Skeletal muscle cell (primary cell): ENCODE measurements around the gene FRMD4A.

ENCODE experiments used
- DNase-seq: peaks from one replicate; pipeline ENCODE4 v3.0.0-alpha.2; 2010; ENCODE audit warnings: low read depth
- H3K4me3 ChIP-seq: 2 replicates; pipeline ENCODE4 v1.5.1; 2011; ENCODE audit warnings: low read depth, mild to moderate bottlenecking, control low read depth, low read length, moderate library complexity

FRMD4A gene

DNA sequence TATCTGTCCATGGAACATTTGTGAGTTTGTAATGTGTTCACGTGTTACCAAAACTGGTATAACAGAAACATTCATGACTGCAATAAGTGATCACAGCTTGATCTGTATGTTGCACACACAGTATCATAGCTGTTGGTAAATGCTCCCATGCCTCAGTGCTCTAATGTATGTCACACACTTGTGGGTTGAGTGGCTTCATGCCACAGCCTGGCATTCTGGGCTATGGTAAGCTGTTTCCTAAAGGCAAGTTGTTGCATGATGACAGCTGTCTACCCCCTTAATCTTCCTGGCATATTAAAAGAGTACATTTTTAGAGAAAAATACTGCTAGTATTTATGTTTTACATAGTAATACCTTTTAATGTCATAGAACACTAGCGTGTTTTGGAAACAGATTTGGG is 708.8 kb downstream of the FRMD4A start:
- DNase-seq, result no peak
- no peak overlapping the region for H3K4me3 ChIP-seq

DNA sequence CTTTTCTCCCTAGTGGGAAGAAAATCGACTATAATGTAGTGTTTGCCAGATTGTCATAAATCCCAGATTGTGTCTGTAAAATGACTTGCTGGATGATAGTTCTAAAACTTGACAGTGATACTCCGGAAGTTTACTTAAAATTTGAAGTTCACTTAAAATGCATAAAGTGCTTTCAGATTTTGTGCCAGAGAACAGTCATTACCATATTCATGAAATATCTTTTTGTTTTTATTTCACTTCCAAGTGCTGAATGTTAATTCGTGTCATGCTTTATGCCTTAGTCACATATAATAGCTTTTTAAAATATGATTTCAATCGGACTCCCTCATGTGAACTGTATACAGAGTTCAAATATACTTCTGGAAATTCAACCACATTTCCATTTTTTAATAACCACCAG is 713.6 kb downstream of the FRMD4A start:
- DNase-seq, result no peak
- H3K4me3 ChIP-seq, result no peak overlapping the region

DNA sequence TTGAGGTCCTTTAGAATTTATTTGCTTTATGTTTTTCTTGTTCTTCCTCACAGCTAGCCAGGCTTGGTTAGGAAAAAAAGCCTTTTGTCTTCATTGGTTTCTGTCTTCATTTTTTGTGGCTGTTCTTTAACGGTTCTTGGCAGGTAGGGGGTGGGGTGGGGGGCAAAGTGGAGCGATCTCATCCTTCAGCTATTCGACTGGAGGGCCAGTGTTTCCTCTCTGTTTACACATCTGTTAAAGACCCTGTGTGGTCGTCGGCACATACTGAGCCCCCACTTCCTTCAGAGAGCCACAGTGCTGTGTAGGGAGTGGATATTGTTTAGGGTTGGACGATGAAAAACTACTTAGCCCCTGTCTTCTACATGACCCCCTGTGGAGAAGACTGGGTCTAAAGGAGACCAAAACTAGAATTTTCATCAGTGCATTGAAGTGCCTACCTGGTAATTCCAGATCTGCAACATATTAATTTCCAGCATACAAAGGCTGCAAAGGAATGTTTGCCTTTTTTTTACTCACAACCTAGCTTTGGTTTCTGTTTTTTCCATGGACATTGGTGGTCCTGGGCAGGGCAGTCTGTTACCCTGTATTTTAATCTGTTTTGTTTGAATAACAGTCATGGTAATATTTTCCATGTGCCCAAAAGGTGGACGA is 714.9 kb downstream of the FRMD4A start:
- no peak overlapping the region for H3K4me3 ChIP-seq
- DNase-seq, result no peak

DNA sequence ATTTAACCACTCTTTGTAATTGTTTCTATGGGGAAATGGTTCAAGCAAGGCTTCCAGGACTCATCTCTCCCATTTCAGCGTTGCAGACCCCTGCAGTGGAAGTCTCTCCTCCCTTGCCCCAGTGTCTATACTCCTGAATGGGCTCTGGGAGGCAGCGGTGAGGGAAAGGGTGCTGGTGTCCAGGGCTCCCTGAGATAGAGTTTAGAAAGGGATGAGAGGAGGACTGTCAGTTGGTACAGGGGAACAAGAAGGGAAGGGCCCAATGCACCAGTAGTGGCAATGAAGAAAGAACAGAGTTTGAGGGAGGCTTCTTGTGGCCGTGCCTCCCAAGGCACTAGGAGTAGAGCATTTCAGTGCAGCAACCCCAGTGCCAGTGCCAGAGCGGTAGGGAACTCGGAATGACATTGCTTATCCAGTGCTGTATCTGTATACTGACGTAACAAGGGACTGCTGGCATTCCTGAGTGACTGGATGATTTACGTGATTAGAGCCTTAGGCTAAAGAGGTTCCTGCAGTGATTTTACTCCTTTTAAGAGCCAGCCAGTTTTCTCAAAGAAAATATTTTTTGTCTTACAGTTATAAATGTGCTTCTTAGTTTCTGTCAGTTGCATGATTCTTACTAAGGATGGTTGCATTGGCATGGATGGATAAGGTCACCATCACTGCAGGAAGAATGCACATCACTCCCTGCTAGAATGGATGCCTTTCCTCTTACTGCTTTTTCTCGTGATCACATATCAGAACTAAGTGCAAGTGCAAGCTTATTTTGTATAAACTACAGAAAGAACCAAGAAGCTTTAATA is 716.0 kb downstream of the FRMD4A start:
- DNase-seq, result no peak
- H3K4me3 ChIP-seq, result no peak overlapping the region

DNA sequence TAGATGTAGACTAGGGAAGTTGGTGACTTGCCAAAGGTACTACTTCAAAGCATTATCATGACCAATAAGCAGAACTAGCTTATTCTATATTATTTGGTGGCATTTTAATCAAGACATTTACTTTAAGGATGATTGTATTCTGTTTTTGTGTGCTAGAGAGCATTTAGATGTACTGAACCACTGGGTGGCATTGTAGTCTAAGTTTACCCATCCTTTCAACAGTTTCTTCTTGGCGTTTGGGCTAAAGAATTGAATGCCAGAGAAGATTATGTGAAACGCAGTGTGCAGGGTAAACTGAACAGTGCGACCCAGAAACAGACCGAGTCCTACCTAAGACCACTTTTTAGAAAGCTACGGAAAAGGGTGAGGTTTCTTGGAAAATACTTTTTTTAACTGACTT is 717.2 kb downstream of the FRMD4A start:
- H3K4me3 ChIP-seq, result no peak overlapping the region
- DNase-seq, result no peak

DNA sequence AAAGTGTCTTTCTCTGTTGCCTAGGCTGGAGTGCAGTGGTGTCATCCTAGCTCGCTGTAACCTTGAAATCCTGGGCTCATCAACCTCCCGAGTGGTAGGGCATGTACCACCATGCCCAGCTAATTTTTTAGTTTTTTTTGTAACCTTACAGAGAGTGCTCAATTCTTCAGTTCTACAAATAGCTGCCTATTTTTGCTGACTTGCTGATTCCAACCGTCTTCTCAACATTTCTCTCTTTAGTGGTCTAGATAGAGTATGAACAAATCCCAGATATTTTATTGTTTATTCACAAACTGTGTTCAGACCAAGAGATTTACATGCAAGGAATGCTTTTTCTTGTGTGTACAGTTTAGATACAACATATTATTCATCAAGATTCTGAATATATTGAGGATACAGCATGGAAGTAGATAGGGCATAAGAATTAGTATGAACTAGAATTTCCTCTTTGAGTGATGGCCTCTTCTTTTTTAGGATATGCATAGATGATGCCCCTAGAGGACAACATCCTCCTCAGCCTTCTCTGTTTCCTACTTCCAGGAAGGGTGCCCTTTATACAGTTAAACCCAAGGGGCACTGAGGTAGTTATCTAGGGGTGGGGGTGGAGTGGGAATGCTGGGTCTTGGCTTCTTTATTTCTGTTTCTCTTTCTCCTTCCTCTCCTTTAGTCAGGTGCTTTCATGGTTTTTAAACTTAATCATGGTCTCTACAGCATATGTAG is 717.9 kb downstream of the FRMD4A start:
- H3K4me3 ChIP-seq, result no peak overlapping the region
- no peak for DNase-seq

DNA sequence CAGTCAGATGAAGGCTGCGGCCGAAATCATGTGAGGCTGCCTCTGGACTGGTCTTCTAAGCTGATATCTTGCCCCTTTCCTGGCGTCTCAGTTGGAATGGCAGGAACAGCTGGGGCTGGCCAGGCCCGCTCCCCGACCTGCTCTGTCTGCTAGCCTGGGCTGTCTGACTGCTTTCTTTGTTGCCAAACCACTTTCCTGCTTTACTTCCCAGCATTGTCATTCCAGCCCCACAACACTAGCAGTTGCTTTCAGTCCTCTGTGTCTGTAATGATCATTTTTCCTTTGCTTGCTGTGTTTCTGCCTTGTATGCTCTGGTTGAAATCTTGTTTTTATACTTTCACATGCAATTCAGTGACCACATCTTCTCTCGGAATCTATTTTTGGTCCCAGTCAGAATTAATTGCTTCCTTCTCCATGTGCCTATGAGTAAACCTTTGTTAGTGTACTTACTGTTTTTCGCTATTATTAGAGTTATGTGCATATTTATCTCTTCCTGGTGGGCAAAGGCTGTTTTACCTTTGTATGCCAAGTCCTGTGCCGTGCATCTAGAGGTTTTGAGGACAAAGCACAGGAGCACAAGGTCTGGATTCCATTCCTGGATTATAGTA is 722.4 kb downstream of the FRMD4A start:
- peak; percentile 54 for DNase-seq
- no peak overlapping the region for H3K4me3 ChIP-seq

DNA sequence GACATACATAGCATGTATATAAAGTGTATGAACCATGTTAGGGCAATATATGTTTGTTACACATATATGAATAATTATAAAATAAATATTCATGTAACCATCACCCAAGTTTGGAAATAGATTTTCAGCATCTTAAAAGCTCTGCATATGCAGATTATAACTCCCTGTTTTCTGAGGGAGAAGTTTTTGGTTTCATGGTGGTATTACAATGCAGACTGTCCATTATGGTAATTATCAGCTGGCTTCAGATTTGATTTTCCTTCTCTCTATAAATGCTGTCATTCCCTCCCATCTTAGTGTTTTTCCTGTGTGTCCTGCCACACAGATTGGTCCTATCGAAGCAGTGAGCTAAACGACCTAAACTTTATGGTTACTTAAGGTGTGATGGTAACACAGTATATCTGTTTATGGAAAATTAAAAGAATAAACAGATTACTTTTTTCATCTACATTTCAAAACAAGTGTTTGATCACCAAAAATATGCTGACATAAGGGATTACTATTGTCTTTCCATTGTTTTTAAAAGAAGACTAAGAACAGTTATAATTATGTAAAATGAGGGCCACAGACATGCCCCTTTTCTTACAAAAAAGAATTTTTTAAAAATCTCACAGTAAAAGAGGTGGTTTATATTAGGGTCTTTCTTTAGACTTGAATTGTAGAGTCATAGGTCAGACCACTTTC is 726.2 kb downstream of the FRMD4A start:
- no peak for DNase-seq
- H3K4me3 ChIP-seq, result no peak overlapping the region

DNA sequence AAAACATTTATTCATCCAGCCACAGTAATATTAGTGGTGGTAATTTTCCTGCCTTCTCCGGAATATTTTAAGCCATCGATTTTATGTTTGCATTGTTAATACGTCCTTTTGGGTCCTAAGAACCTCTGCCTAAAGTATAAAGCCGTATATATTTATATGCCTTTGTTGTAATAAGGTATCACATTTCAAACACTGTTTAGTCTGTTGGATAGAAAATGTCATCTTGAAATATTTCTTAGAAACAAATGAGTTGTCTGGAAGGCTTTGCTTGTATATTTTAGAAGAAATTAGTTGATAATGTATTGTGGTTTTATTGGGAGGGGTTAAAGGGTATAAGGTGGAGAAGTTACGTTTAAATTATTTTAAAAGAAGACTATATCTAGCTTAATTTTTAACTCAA is 732.8 kb downstream of the FRMD4A start:
- H3K4me3 ChIP-seq, result no peak overlapping the region
- no peak for DNase-seq

DNA sequence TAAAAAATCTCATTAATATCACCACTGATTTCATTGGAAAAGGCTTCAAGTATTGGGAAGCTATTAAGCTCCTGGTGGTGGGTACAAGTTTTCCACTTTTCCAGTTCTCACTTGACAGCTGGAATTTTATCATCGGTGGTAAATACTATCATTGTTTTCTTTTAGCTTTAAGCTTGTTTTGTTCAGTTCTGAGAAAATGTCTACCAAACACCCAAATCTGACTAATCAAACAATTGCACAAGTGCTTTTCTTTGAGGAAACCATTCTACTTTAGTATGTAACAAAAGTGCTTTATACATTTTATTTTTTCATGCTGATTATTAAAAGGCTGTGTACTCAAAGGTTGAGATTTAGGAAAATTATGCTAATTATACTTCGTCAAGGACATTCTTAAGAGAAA is 736.1 kb downstream of the FRMD4A start:
- DNase-seq, result no peak
- no peak overlapping the region for H3K4me3 ChIP-seq
